ENCODE data around the gene LSS.

LSS gene

GRCh38 chr21:46268371-46268770, 39.8 kb upstream of the LSS start:
- Histone ChIP-seq H3K4me2 (ENCODE audit: insufficient read depth, low read length, poor library complexity, severe bottlenecking) (no peak overlapping the region), H3K23ac (ENCODE audit: low read depth, low read length, poor library complexity) (no peak overlapping the region), H2BK120ac (ENCODE audit: low read depth, low read length) (no peak overlapping the region), H2BK12ac (ENCODE audit: low read length) (no peak overlapping the region), H3K27ac (replicated peaks; ENCODE audit: low read length) (no peak overlapping the region), H3K18ac (ENCODE audit: low read length) (no peak overlapping the region), H2BK15ac (ENCODE audit: low read length) (no peak overlapping the region), H3K14ac (ENCODE audit: low read length) (no peak overlapping the region), H3K36me3 (replicated peaks in 1 of 2; ENCODE audit: control insufficient read depth in 2 of 2, insufficient read depth in 2 of 2, low read length in 2 of 2) (peaks cover 60 to 97% of the 10 kb centered on the region in 2 donors), H3K4me1 (ENCODE audit: control insufficient read depth in 2 of 2, insufficient read depth in 1 of 2, low read depth in 1 of 2, low read length in 2 of 2) (no peaks in the 10 kb centered on the region), H3K9ac (ENCODE audit: low read depth, low read length, poor library complexity) (no peak overlapping the region), H4K91ac (ENCODE audit: low read depth, low read length, poor library complexity) (no peak overlapping the region), H3K79me1 (ENCODE audit: low read depth, low read length) (peaks cover 3% of the 10 kb centered on the region), H2AFZ (ENCODE audit: low read length) (no peak overlapping the region), H2BK5ac (ENCODE audit: low read length) (no peak overlapping the region), H4K8ac (ENCODE audit: low read depth, low read length) (no peak overlapping the region), H3K27me3 (ENCODE audit: control insufficient read depth in 3 of 3, insufficient read depth in 3 of 3, low read depth in 1 of 3, low read length in 3 of 3) (no peaks in the 10 kb centered on the region), H3K9me3 (replicated peaks in 1 of 2; ENCODE audit: control insufficient read depth in 2 of 2, insufficient read depth in 1 of 2, low read depth in 1 of 2, low read length in 2 of 2) (no peaks in the 10 kb centered on the region), H3K4me3 (ENCODE audit: low read length in 2 of 2) (no peak overlapping the region), H2AK5ac (ENCODE audit: low read depth, low read length) (no peak overlapping the region), H3K4ac (ENCODE audit: low read length) (no peak overlapping the region)
- WGBS, 2 donors (ENCODE audit: extremely low coverage in 2 of 2, insufficient read length in 2 of 2, insufficient replicate concordance in 1 of 2): no CpG with 5 or more reads among the region's 13 CpGs
- DNase-seq (ENCODE audit: low spot score): no peak

- H3K23ac ChIP-seq (ENCODE audit: low read depth, low read length, poor library complexity): no peak overlapping the region
- DNase-seq (ENCODE audit: low spot score): no peak
- no peak overlapping the region for H3K18ac ChIP-seq (ENCODE audit: low read length)
- H2BK5ac ChIP-seq (ENCODE audit: low read length): no peak overlapping the region
- H3K4me2 ChIP-seq (ENCODE audit: insufficient read depth, low read length, poor library complexity, severe bottlenecking): no peak overlapping the region
- no peak overlapping the region for H2BK120ac ChIP-seq (ENCODE audit: low read depth, low read length)
- no peak overlapping the region for H2BK12ac ChIP-seq (ENCODE audit: low read length)
- H3K36me3 ChIP-seq (replicated peaks in 1 of 2; ENCODE audit: control insufficient read depth in 2 of 2, insufficient read depth in 2 of 2, low read length in 2 of 2): peaks cover 48 to 94% of the 10 kb centered on the region in 2 donors
- H3K9me3 ChIP-seq (replicated peaks in 1 of 2; ENCODE audit: control insufficient read depth in 2 of 2, insufficient read depth in 1 of 2, low read depth in 1 of 2, low read length in 2 of 2): no peaks in the 10 kb centered on the region
- H3K14ac ChIP-seq (ENCODE audit: low read length): no peak overlapping the region
- peaks cover 3% of the 10 kb centered on the region for H3K79me1 ChIP-seq (ENCODE audit: low read depth, low read length)
- no peak overlapping the region for H3K9ac ChIP-seq (ENCODE audit: low read depth, low read length, poor library complexity)
- H2AFZ ChIP-seq (ENCODE audit: low read length): no peak overlapping the region
- no peak overlapping the region for H4K91ac ChIP-seq (ENCODE audit: low read depth, low read length, poor library complexity)
- no peak overlapping the region for H4K8ac ChIP-seq (ENCODE audit: low read depth, low read length)
- H3K4ac ChIP-seq (ENCODE audit: low read length): no peak overlapping the region
- H3K4me3 ChIP-seq (ENCODE audit: low read length in 2 of 2): no peak overlapping the region
- H2AK5ac ChIP-seq (ENCODE audit: low read depth, low read length): no peak overlapping the region
- H3K27me3 ChIP-seq (ENCODE audit: control insufficient read depth in 3 of 3, insufficient read depth in 3 of 3, low read depth in 1 of 3, low read length in 3 of 3): no peaks in the 10 kb centered on the region
- H3K4me1 ChIP-seq (ENCODE audit: control insufficient read depth in 2 of 2, insufficient read depth in 1 of 2, low read depth in 1 of 2, low read length in 2 of 2): no peaks in the 10 kb centered on the region
- WGBS, 2 donors (ENCODE audit: extremely low coverage in 2 of 2, insufficient read length in 2 of 2, insufficient replicate concordance in 1 of 2): no CpG with 5 or more reads among the region's 19 CpGs
- H2BK15ac ChIP-seq (ENCODE audit: low read length): no peak overlapping the region
- H3K27ac ChIP-seq (replicated peaks; ENCODE audit: low read length): no peak overlapping the region
These were observed 38.4 kb upstream of the LSS start for GRCh38 chr21:46266946-46267345.

GRCh38 chr21:46265736-46266525, 37.4 kb upstream of the LSS start:
- H3K27me3 ChIP-seq (ENCODE audit: control insufficient read depth in 3 of 3, insufficient read depth in 3 of 3, low read depth in 1 of 3, low read length in 3 of 3): no peaks in the 10 kb centered on the region
- H3K4me3 ChIP-seq (ENCODE audit: low read length in 2 of 2): no peak overlapping the region
- H4K8ac ChIP-seq (ENCODE audit: low read depth, low read length): no peak overlapping the region
- H4K91ac ChIP-seq (ENCODE audit: low read depth, low read length, poor library complexity): no peak overlapping the region
- H3K23ac ChIP-seq (ENCODE audit: low read depth, low read length, poor library complexity): peak overlapping the region; percentile 80
- no peaks in the 10 kb centered on the region for H3K4me1 ChIP-seq (ENCODE audit: control insufficient read depth in 2 of 2, insufficient read depth in 1 of 2, low read depth in 1 of 2, low read length in 2 of 2)
- H3K36me3 ChIP-seq (replicated peaks in 1 of 2; ENCODE audit: control insufficient read depth in 2 of 2, insufficient read depth in 2 of 2, low read length in 2 of 2): peaks cover 47 to 94% of the 10 kb centered on the region in 2 donors
- DNase-seq (ENCODE audit: low spot score): no peak
- no peak overlapping the region for H2BK120ac ChIP-seq (ENCODE audit: low read depth, low read length)
- no peak overlapping the region for H2BK5ac ChIP-seq (ENCODE audit: low read length)
- H3K4ac ChIP-seq (ENCODE audit: low read length): no peak overlapping the region
- no peaks in the 10 kb centered on the region for H3K9me3 ChIP-seq (replicated peaks in 1 of 2; ENCODE audit: control insufficient read depth in 2 of 2, insufficient read depth in 1 of 2, low read depth in 1 of 2, low read length in 2 of 2)
- H3K4me2 ChIP-seq (ENCODE audit: insufficient read depth, low read length, poor library complexity, severe bottlenecking): no peak overlapping the region
- H2AFZ ChIP-seq (ENCODE audit: low read length): no peak overlapping the region
- peaks cover 3% of the 10 kb centered on the region for H3K79me1 ChIP-seq (ENCODE audit: low read depth, low read length)
- no peak overlapping the region for H3K9ac ChIP-seq (ENCODE audit: low read depth, low read length, poor library complexity)
- no peak overlapping the region for H3K14ac ChIP-seq (ENCODE audit: low read length)
- H3K27ac ChIP-seq (replicated peaks; ENCODE audit: low read length): no peak overlapping the region
- H2BK12ac ChIP-seq (ENCODE audit: low read length): no peak overlapping the region
- no peak overlapping the region for H2BK15ac ChIP-seq (ENCODE audit: low read length)
- WGBS, 2 donors (ENCODE audit: extremely low coverage in 2 of 2, insufficient read length in 2 of 2, insufficient replicate concordance in 1 of 2): no CpG with 5 or more reads among the region's 26 CpGs
- H2AK5ac ChIP-seq (ENCODE audit: low read depth, low read length): no peak overlapping the region
- H3K18ac ChIP-seq (ENCODE audit: low read length): no peak overlapping the region

- no peak overlapping the region for H4K91ac ChIP-seq (ENCODE audit: low read depth, low read length, poor library complexity)
- H3K79me1 ChIP-seq (ENCODE audit: low read depth, low read length): peaks cover 3% of the 10 kb centered on the region
- WGBS, 2 donors (ENCODE audit: extremely low coverage in 2 of 2, insufficient read length in 2 of 2, insufficient replicate concordance in 1 of 2): no CpG with 5 or more reads among the region's 13 CpGs
- H2BK120ac ChIP-seq (ENCODE audit: low read depth, low read length): no peak overlapping the region
- H3K4me2 ChIP-seq (ENCODE audit: insufficient read depth, low read length, poor library complexity, severe bottlenecking): no peak overlapping the region
- H3K36me3 ChIP-seq (replicated peaks in 1 of 2; ENCODE audit: control insufficient read depth in 2 of 2, insufficient read depth in 2 of 2, low read length in 2 of 2): peaks cover 49 to 94% of the 10 kb centered on the region in 2 donors
- H3K27ac ChIP-seq (replicated peaks; ENCODE audit: low read length): no peak overlapping the region
- H3K4me3 ChIP-seq (ENCODE audit: low read length in 2 of 2): no peak overlapping the region
- H2BK5ac ChIP-seq (ENCODE audit: low read length): no peak overlapping the region
- H3K9ac ChIP-seq (ENCODE audit: low read depth, low read length, poor library complexity): no peak overlapping the region
- H3K4ac ChIP-seq (ENCODE audit: low read length): no peak overlapping the region
- no peaks in the 10 kb centered on the region for H3K9me3 ChIP-seq (replicated peaks in 1 of 2; ENCODE audit: control insufficient read depth in 2 of 2, insufficient read depth in 1 of 2, low read depth in 1 of 2, low read length in 2 of 2)
- H3K18ac ChIP-seq (ENCODE audit: low read length): no peak overlapping the region
- no peak overlapping the region for H2BK15ac ChIP-seq (ENCODE audit: low read length)
- no peak overlapping the region for H2AFZ ChIP-seq (ENCODE audit: low read length)
- no peak overlapping the region for H3K14ac ChIP-seq (ENCODE audit: low read length)
- no peaks in the 10 kb centered on the region for H3K27me3 ChIP-seq (ENCODE audit: control insufficient read depth in 3 of 3, insufficient read depth in 3 of 3, low read depth in 1 of 3, low read length in 3 of 3)
- no peak overlapping the region for H2AK5ac ChIP-seq (ENCODE audit: low read depth, low read length)
- no peak overlapping the region for H2BK12ac ChIP-seq (ENCODE audit: low read length)
- no peak overlapping the region for H4K8ac ChIP-seq (ENCODE audit: low read depth, low read length)
- H3K4me1 ChIP-seq (ENCODE audit: control insufficient read depth in 2 of 2, insufficient read depth in 1 of 2, low read depth in 1 of 2, low read length in 2 of 2): no peaks in the 10 kb centered on the region
- peak overlapping the region; percentile 75 for H3K23ac ChIP-seq (ENCODE audit: low read depth, low read length, poor library complexity)
- DNase-seq (ENCODE audit: low spot score): no peak
These were observed 36.1 kb upstream of the LSS start for GRCh38 chr21:46264690-46265144.
